ENCODE results near the gene PPP4R3B. TPM values are rescaled to one million over a fixed set of nuclear protein-coding genes. Genes with fewer than 3 reads are reported as not detected.

Gene PPP4R3B
- total and polyA plus RNA-seq, 2 of the 8 experiments (the other 6 are each of a cell fraction or from before 2014, with no cell fraction given): 8.5 to 39.1 TPM

DNA sequence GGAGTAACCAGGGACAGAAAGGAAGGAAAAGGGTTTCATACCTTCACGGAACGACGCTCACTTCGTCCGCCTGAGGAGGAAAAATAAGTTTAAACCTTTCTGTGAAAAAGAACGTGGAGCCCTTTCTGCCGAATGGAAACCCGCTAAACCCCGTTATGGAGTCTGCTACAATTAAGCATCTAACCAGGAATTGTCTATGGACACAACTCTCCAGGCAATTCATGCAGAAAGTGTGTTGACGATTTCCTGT, 528 bp upstream of the PPP4R3B start (continued):
- TF ChIP-seq SUZ12 (IDR thresholded peaks at IDR 0.05; ENCODE audit: low read length) (no peak), KDM4A (IDR thresholded peaks at IDR 0.05; ENCODE audit: low read depth, low read length, severe bottlenecking) (no peak), CBX8 (IDR thresholded peaks at IDR 0.05; ENCODE audit: borderline replicate concordance, low read depth, low read length) (no peak), KDM1A (IDR thresholded peaks at IDR 0.05; ENCODE audit: borderline replicate concordance, low read length) (no peak), PHF8 (conservative IDR thresholded peaks at IDR 0.05; ENCODE audit: low read depth, low read length) (peak; percentile 45; the same call in 1 of the 2 replicates), CEBPB (IDR thresholded peaks at IDR 0.05; ENCODE audit: low read depth, low read length) (no peak), POLR2AphosphoS5 (IDR thresholded peaks at IDR 0.05; ENCODE audit: low read depth, low read length) (no peak), BRCA1 (IDR thresholded peaks at IDR 0.05; ENCODE audit: low read depth, low read length) (no peak), GABPA (IDR thresholded peaks at IDR 0.05; ENCODE audit: borderline replicate concordance, insufficient read depth, low read length) (no peak)
- TF ChIP-seq, protein P1, sequence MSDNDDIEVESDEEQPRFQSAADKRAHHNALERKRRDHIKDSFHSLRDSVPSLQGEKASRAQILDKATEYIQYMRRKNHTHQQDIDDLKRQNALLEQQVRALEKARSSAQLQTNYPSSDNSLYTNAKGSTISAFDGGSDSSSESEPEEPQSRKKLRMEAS (IDR thresholded peaks at IDR 0.05): no peak
- TF ChIP-seq, protein P2, sequence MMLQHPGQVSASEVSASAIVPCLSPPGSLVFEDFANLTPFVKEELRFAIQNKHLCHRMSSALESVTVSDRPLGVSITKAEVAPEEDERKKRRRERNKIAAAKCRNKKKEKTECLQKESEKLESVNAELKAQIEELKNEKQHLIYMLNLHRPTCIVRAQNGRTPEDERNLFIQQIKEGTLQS (IDR thresholded peaks at IDR 0.05; ENCODE audit: insufficient read depth, low read depth, low read length): no peak
